H1 (cell line): ENCODE measurements around the gene CORO1C. TPM values are rescaled to one million over a fixed set of nuclear protein-coding genes. Genes with fewer than 3 reads are reported as not detected.

ENCODE experiments used
- CTCF ChIA-PET: fragments of 300-600 bp; sonication (Branson Sonifier 250); formaldehyde crosslinking; loops from one replicate; lab custom pipeline; 2021; ENCODE audit not compliant: partially characterized antibody; lab: Charles Lee
- POLR2A ChIA-PET: fragments of 300-600 bp; sonication (Branson Sonifier 250); formaldehyde crosslinking; loops from one replicate; lab custom pipeline; 2021; ENCODE audit warnings: inconsistent platforms; ENCODE audit not compliant: partially characterized antibody; lab: Charles Lee
- DNase-seq, 2 experiments: peaks; one replicate each; pipeline versions ENCODE4 v3.0.0 to v3.0.0-alpha.2; 2010 to 2022; ENCODE audit warnings: low spot score in 2 of 2, low read depth in 1 of 2, mixed read lengths in 1 of 2
- FAIRE-seq: peaks from 2 replicates; lab custom pipeline; 2011; peaks lifted over from hg19 to GRCh38; lab: Jason Lieb, UNC
- H2AFZ ChIP-seq: 2 replicates; pipeline ENCODE4 v1.8.1; 2012; ENCODE audit warnings: low read length, inconsistent platforms
- H2AK5ac ChIP-seq: 2 replicates; pipeline ENCODE4 v1.6.1; 2013; ENCODE audit warnings: low read depth, low read length
- H2BK120ac ChIP-seq: replicated peaks from 2 replicates; pipeline ENCODE3; 2013; ENCODE audit warnings: low read depth, low read length, inconsistent platforms
- H2BK12ac ChIP-seq: 2 replicates; pipeline ENCODE4 v1.6.1; 2013; ENCODE audit warnings: low read depth, low read length
- H2BK15ac ChIP-seq: 2 replicates; pipeline ENCODE4 v1.6.1; 2013; ENCODE audit warnings: low read length
- H2BK20ac ChIP-seq: 2 replicates; pipeline ENCODE4 v1.6.1; 2013; ENCODE audit warnings: low read length
- H2BK5ac ChIP-seq: 2 replicates; pipeline ENCODE4 v1.6.1; 2013; ENCODE audit warnings: low read depth, low read length
- H3K14ac ChIP-seq: 2 replicates; pipeline ENCODE4 v1.6.1; 2013; ENCODE audit warnings: inconsistent platforms; ENCODE audit not compliant: insufficient read length
- H3K18ac ChIP-seq: 2 replicates; pipeline ENCODE4 v1.6.1; 2013; ENCODE audit warnings: low read length; ENCODE audit errors: extremely low read depth
- H3K23ac ChIP-seq: 2 replicates; pipeline ENCODE4 v1.6.1; 2013; ENCODE audit warnings: inconsistent platforms; ENCODE audit not compliant: insufficient read length
- H3K23me2 ChIP-seq: 2 replicates; pipeline ENCODE4 v1.6.1; 2013; ENCODE audit warnings: low read depth, low read length
- H3K27ac ChIP-seq: 2 replicates; pipeline ENCODE4 v1.6.1; 2011; ENCODE audit warnings: low read depth, low read length, inconsistent platforms
- H3K27me3 ChIP-seq, 4 experiments: replicated peaks in 1 of 4; 1 replicate in 1 of 4; 2 replicates in 3 of 4; pipeline versions ENCODE4 v1.6.1 to v1.8.1; 2011 to 2013; ENCODE audit warnings: low read length in 3 of 4, mild to moderate bottlenecking in 3 of 4, inconsistent platforms in 2 of 4, mixed read lengths in 2 of 4, moderate library complexity in 1 of 4; ENCODE audit not compliant: control insufficient read depth in 3 of 4, insufficient read depth in 3 of 4; ENCODE audit errors: extremely low read depth in 1 of 4
- H3K36me3 ChIP-seq, 4 experiments: 2 replicates each; pipeline versions ENCODE4 v1.6.1 to v1.8.1; 2011 to 2013; ENCODE audit warnings: mild to moderate bottlenecking in 4 of 4, low read length in 3 of 4, moderate library complexity in 2 of 4, control low read depth in 1 of 4, inconsistent platforms in 1 of 4; ENCODE audit not compliant: insufficient read depth in 4 of 4, control insufficient read depth in 2 of 4
- H3K4ac ChIP-seq: replicated peaks from 2 replicates; pipeline ENCODE3; 2013; ENCODE audit warnings: low read length, low read depth, mixed read lengths, inconsistent platforms; ENCODE audit not compliant: insufficient read length
- H3K4me1 ChIP-seq, 4 experiments: replicated peaks in 1 of 4; 1 replicate in 1 of 4; 2 replicates in 3 of 4; pipeline versions ENCODE4 v1.6.1 to v1.8.1; 2011 to 2013; ENCODE audit warnings: low read length in 3 of 4, inconsistent platforms in 2 of 4, mixed read lengths in 1 of 4; ENCODE audit not compliant: insufficient read depth in 4 of 4, control insufficient read depth in 3 of 4
- H3K4me2 ChIP-seq, 2 experiments: 2 replicates each; pipeline versions ENCODE4 v1.6.1 to v1.8.1; 2011 to 2013; ENCODE audit warnings: low read depth in 2 of 2, low read length in 2 of 2, control low read depth in 1 of 2, inconsistent platforms in 1 of 2, mild to moderate bottlenecking in 1 of 2; ENCODE audit not compliant: insufficient read depth in 1 of 2
- H3K4me3 ChIP-seq, 4 experiments: fragments of 200-600, 300-600 bp in 1 of 4; sonication (generic), shearing (Covaris generic), sonication (Bioruptor Twin) in 1 of 4; 2 replicates each; pipeline versions ENCODE4 v1.5.1 to v1.8.1; 2011 to 2016; ENCODE audit warnings: low read length in 4 of 4, low read depth in 3 of 4, control low read depth in 2 of 4, inconsistent platforms in 2 of 4, mild to moderate bottlenecking in 2 of 4, mixed read lengths in 1 of 4, moderate library complexity in 1 of 4; ENCODE audit not compliant: insufficient read depth in 2 of 4; ENCODE audit errors: extremely low read depth in 1 of 4
- H3K56ac ChIP-seq: replicated peaks from 2 replicates; pipeline ENCODE3; 2013; ENCODE audit warnings: low read depth, mild to moderate bottlenecking, mixed read lengths, low read length, inconsistent platforms; ENCODE audit not compliant: insufficient read length
- H3K79me1 ChIP-seq: 2 replicates; pipeline ENCODE4 v1.6.1; 2013; ENCODE audit warnings: low read depth, low read length, control low read depth
- H3K79me2 ChIP-seq, 2 experiments: 2 replicates each; pipeline versions ENCODE4 v1.6.1 to v1.8.1; 2012 to 2013; ENCODE audit warnings: low read length in 2 of 2, mild to moderate bottlenecking in 2 of 2, inconsistent platforms in 1 of 2; ENCODE audit not compliant: insufficient read depth in 2 of 2, control insufficient read depth in 1 of 2
- H3K9ac ChIP-seq, 4 experiments: replicated peaks in 1 of 4; 1 replicate in 1 of 4; 2 replicates in 3 of 4; pipeline versions ENCODE4 v1.6.1 to v1.8.1; 2011 to 2013; ENCODE audit warnings: low read depth in 3 of 4, low read length in 3 of 4, control low read depth in 2 of 4, mild to moderate bottlenecking in 2 of 4, moderate library complexity in 2 of 4, inconsistent platforms in 1 of 4; ENCODE audit errors: extremely low read depth in 1 of 4
- H3K9me3 ChIP-seq, 2 experiments: 2 replicates each; pipeline versions ENCODE4 v1.6.1 to v1.8.1; 2012 to 2013; ENCODE audit warnings: mild to moderate bottlenecking in 2 of 2, moderate library complexity in 2 of 2, control low read depth in 1 of 2, inconsistent platforms in 1 of 2, low read depth in 1 of 2, low read length in 1 of 2, mixed read lengths in 1 of 2; ENCODE audit not compliant: insufficient read depth in 2 of 2
- H4K20me1 ChIP-seq, 2 experiments: replicated peaks in 1 of 2; 2 replicates each; pipeline versions ENCODE3 to v1.8.1; 2011 to 2013; ENCODE audit warnings: inconsistent platforms in 2 of 2, low read length in 2 of 2, mild to moderate bottlenecking in 1 of 2; ENCODE audit not compliant: insufficient read depth in 2 of 2, control insufficient read depth in 1 of 2
- H4K5ac ChIP-seq: 2 replicates; pipeline ENCODE4 v1.6.1; 2013; ENCODE audit warnings: low read length, low read depth, mixed read lengths, inconsistent platforms; ENCODE audit not compliant: insufficient read length
- H4K8ac ChIP-seq: 2 replicates; pipeline ENCODE4 v1.8.0; 2013; ENCODE audit warnings: mild to moderate bottlenecking, moderate library complexity, low read length, inconsistent platforms; ENCODE audit not compliant: insufficient read depth; ENCODE audit errors: extremely low read depth
- H4K91ac ChIP-seq: replicated peaks from 2 replicates; pipeline ENCODE3; 2013; ENCODE audit warnings: low read length, mixed read lengths, inconsistent platforms; ENCODE audit not compliant: insufficient read length
- ASH2L ChIP-seq: fragments of 200-600, 300-600 bp; sonication (generic); IDR thresholded peaks from one replicate; pipeline ENCODE4 v1.7.1; 2017; ENCODE audit warnings: low read length
- GABPA ChIP-seq: IDR thresholded peaks from 2 replicates; pipeline ENCODE4 v1.6.1; 2011; ENCODE audit warnings: mild to moderate bottlenecking, low read length, moderate library complexity, borderline replicate concordance; ENCODE audit not compliant: insufficient read depth
- KDM1A ChIP-seq: fragments of 200-600, 300-600 bp; sonication (generic); IDR thresholded peaks from 2 replicates; pipeline ENCODE4 v1.7.1; 2016; ENCODE audit warnings: mild to moderate bottlenecking, low read length, borderline replicate concordance
- MAFK ChIP-seq: IDR thresholded peaks from 2 replicates; pipeline ENCODE4 v1.6.1; 2012; ENCODE audit warnings: low read depth, mild to moderate bottlenecking, improper control_type of control experiment, low read length
- NRF1 ChIP-seq: IDR thresholded peaks from 2 replicates; pipeline ENCODE4 v1.6.1; 2011; ENCODE audit warnings: mild to moderate bottlenecking, low read depth, low read length, improper control_type of control experiment
- POLR2AphosphoS5 ChIP-seq: IDR thresholded peaks from 2 replicates; pipeline ENCODE4 v1.6.1; 2011; ENCODE audit warnings: low read depth, low read length
- RAD21 ChIP-seq, 2 experiments: IDR thresholded peaks in 1 of 2; conservative IDR thresholded peaks in 1 of 2; 2 replicates each; pipeline ENCODE4 v1.6.1; 2011; ENCODE audit warnings: low read depth in 2 of 2, low read length in 2 of 2, improper control_type of control experiment in 1 of 2, inconsistent platforms in 1 of 2, mild to moderate bottlenecking in 1 of 2, moderate library complexity in 1 of 2
- RBBP5 ChIP-seq: IDR thresholded peaks from 2 replicates; pipeline ENCODE4 v1.7.1; 2012; ENCODE audit warnings: low read depth, mild to moderate bottlenecking, inconsistent platforms, low read length, moderate library complexity, borderline replicate concordance
- SIN3A ChIP-seq, 2 experiments: IDR thresholded peaks in 1 of 2; conservative IDR thresholded peaks in 1 of 2; 2 replicates each; pipeline ENCODE4 v1.6.1; 2011 to 2012; ENCODE audit warnings: low read length in 2 of 2, improper control_type of control experiment in 1 of 2, low read depth in 1 of 2, mild to moderate bottlenecking in 1 of 2
- WGBS, 2 experiments: shearing (Covaris generic) in 1 of 2; methylation state at CpG; one replicate each; pipeline versions ENCODE4 v1.1.6 to v1.1.7; 2013 to 2015; ENCODE audit warnings: low lambda C conversion rate in 2 of 2, mixed read lengths in 2 of 2, inconsistent platforms in 1 of 2, low coverage in 1 of 2, missing lambda C conversion rate in 1 of 2; ENCODE audit not compliant: insufficient replicate concordance in 2 of 2, insufficient coverage in 1 of 2, insufficient read length in 1 of 2; ENCODE audit errors: extremely low coverage in 1 of 2, missing lambda C conversion rate in 1 of 2; 5-methylcytosine and 5-hydroxymethylcytosine counted together
- polyA plus RNA-seq, 7 experiments: library from polyadenylated mRNA; depleted of rRNA in 3 of 7; stranded (reverse) in 5 of 7; unstranded in 2 of 7; fragments of >200 nt in 5 of 7; fragments of 200-250 nt in 2 of 7; gene quantifications; 1 replicate in 5 of 7; 2 replicates in 1 of 7; 4 replicates in 1 of 7; pipeline versions ENCODE4 v1.2.1 to v1.2.3, GENCODE V29; 2011 to 2013; ENCODE audit warnings: missing spikeins in 2 of 7, mixed read lengths in 2 of 7
- total RNA-seq: library from RNA; stranded (reverse); fragmentation: NEBNext Ultra II Directional; extraction: Animal tissue kit (Norgen Biotek cat#: 25700); gene quantifications from 2 replicates; pipeline ENCODE4 v1.2.1, GENCODE V29; 2021
- TF ChIP-seq, protein P1 (sequence below): IDR thresholded peaks from 2 replicates; pipeline ENCODE4 v1.6.1; 2011; ENCODE audit warnings: low read length, improper control_type of control experiment

Gene CORO1C
- total and polyA plus RNA-seq, 2 of the 8 experiments (the other 6 are each of a cell fraction or from before 2014, with no cell fraction given) = 72.7 to 120 TPM

DNA sequence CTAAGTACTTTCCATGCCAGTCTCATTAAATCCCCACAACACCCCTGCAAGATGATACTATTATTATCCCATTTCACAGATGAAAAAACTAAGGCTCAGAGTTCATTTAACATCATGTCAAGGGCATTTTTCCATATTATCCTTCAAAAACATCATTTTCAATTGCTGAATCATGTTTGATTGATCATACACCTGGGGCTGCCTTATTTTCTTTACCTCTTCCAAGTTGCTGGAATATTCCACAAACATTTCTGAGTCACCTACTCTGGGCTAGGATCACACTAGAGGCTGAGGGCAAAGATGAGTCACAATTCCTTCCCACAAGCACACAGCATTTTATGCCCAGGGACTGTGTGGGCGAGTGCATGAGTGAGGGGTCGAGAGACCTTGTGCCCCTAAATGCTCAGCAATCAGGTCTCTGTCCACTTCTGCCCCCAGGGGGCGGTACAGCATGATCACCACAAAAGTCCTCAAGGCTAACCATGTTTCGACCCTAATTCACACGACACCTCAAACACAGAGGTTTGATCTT lies 119.4 kb downstream of the CORO1C start:
- Histone ChIP-seq H3K9ac (no peak overlapping the region), H3K56ac (no peak overlapping the region), H3K9me3 (no peaks in the 10 kb centered on the region), H3K27ac (no peak overlapping the region), H3K4ac (no peak overlapping the region), H3K4me1 (peaks cover 0 to 12% (median 1%) of the 10 kb centered on the region in 4 experiments; a peak in 4 of 7 replicates), H2AK5ac (no peak overlapping the region), H2BK120ac (no peak overlapping the region), H2AFZ (0 out of 2 replicates have a peak overlapping the region, but pooled peaks have one; percentile 47), H4K5ac (no peak overlapping the region), H4K91ac (no peak overlapping the region), H3K23ac (no peak overlapping the region), H3K79me2 (no peaks in the 10 kb centered on the region), H2BK20ac (no peak overlapping the region), H3K36me3 (no peaks in the 10 kb centered on the region), H4K8ac (no peak overlapping the region), H3K27me3 (no peaks in the 10 kb centered on the region), H3K14ac (no peak overlapping the region), H3K4me3 (no peak overlapping the region), H3K79me1 (no peaks in the 10 kb centered on the region), H2BK5ac (no peak overlapping the region), H3K23me2 (no peaks in the 10 kb centered on the region), H2BK15ac (no peak overlapping the region), H2BK12ac (no peak overlapping the region), H3K18ac (no peak overlapping the region), H3K4me2 (no peak overlapping the region), H4K20me1 (no peaks in the 10 kb centered on the region)
- ChIA-PET POLR2A (interaction anchor here (1.1 to 2.0 kb wide), 3 partner anchors 27 to 51 kb away, joined by 3 to 10 read pairs (median 4); partner anchors contain the start of genes ISCU and SART3), CTCF (interaction anchor here (0.7 to 22.5 kb wide), 13 partner anchors 10 to 45 kb away, joined by 3 to 523 read pairs (median 5); partner anchors contain the start of genes ISCU, SART3 and TMEM119)
- WGBS, 2 experiments = 72% methylated on average over 5 of the region's 5 CpGs; no CpG with 5 or more reads in 1 of the 2 experiments
- DNase-seq (peak; percentile 53 to 89), FAIRE-seq (peak; percentile 92)
- no peak for TF ChIP-seq POLR2AphosphoS5
- TF ChIP-seq NRF1 = no peak
- peak; percentile 58 to 67 for TF ChIP-seq RAD21 (IDR thresholded peaks at IDR 0.05 in 1 of 2, conservative IDR thresholded peaks at IDR 0.05 in 1 of 2; ENCODE audit: low read depth in 2 of 2, low read length in 2 of 2)
- TF ChIP-seq ASH2L = no peak
- TF ChIP-seq KDM1A = no peak
- TF ChIP-seq, protein P1, sequence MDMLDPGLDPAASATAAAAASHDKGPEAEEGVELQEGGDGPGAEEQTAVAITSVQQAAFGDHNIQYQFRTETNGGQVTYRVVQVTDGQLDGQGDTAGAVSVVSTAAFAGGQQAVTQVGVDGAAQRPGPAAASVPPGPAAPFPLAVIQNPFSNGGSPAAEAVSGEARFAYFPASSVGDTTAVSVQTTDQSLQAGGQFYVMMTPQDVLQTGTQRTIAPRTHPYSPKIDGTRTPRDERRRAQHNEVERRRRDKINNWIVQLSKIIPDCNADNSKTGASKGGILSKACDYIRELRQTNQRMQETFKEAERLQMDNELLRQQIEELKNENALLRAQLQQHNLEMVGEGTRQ = no peak
- no peak for TF ChIP-seq RBBP5
- TF ChIP-seq MAFK = no peak
- TF ChIP-seq SIN3A (conservative IDR thresholded peaks at IDR 0.05 in 1 of 2, IDR thresholded peaks at IDR 0.05 in 1 of 2; ENCODE audit: low read depth in 1 of 2, low read length in 2 of 2) = no peak
- no peak for TF ChIP-seq GABPA
